ENCODE data around the gene SYT1. TPM values are rescaled to one million over a fixed set of nuclear protein-coding genes. Genes with fewer than 3 reads are reported as not detected.
"Not testable (repeated sequence)": the region's sequence is repeated elsewhere in the genome, so short reads cannot be mapped to it uniquely, and the experiment has no call there.

SYT1 gene
- polyA plus RNA-seq, 2 donors = 0.04 to 0.09 TPM

DNA sequence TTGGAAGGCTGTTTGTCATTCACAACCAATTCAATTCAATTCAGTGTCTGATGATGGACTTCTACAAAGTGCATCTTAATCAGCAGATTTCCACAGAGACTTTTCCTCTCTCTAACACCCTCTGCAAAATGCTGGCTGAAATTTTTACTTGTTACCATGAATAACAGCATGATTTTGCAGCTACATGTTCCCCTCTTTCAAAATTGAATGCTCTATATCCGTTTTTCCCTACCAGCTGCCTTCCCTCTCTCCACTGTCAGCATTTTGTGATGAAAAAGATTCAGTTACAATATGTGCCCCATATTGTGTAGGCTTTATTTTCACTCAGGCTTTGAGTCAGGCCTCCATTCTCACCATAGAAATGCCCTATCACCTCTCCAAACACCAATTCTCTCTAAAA, 334.6 kb downstream of the SYT1 start:
- no peaks in the 10 kb centered on the region for H3K9me3 ChIP-seq (ENCODE audit: control insufficient read depth in 2 of 2, insufficient read depth in 1 of 2, low read depth in 1 of 2, low read length in 1 of 2)
- no peaks in the 10 kb centered on the region for H3K36me3 ChIP-seq (ENCODE audit: control insufficient read depth in 2 of 2, insufficient read depth in 2 of 2, low read length in 1 of 2)
- 39 to 57% methylated on average over 1 of the region's 1 CpG for WGBS, 2 donors
- no peak overlapping the region for H3K4me3 ChIP-seq (ENCODE audit: low read depth in 1 of 2, low read length in 2 of 2)
- no peaks in the 10 kb centered on the region for H3K4me1 ChIP-seq (ENCODE audit: control insufficient read depth in 2 of 2, insufficient read depth in 2 of 2, low read length in 1 of 2)
- no peaks in the 10 kb centered on the region for H3K27me3 ChIP-seq (ENCODE audit: control insufficient read depth in 1 of 2, insufficient read depth in 2 of 2, low read length in 2 of 2)
- no peak overlapping the region for H3K27ac ChIP-seq (ENCODE audit: low read depth in 2 of 2, low read length in 1 of 2)

DNA sequence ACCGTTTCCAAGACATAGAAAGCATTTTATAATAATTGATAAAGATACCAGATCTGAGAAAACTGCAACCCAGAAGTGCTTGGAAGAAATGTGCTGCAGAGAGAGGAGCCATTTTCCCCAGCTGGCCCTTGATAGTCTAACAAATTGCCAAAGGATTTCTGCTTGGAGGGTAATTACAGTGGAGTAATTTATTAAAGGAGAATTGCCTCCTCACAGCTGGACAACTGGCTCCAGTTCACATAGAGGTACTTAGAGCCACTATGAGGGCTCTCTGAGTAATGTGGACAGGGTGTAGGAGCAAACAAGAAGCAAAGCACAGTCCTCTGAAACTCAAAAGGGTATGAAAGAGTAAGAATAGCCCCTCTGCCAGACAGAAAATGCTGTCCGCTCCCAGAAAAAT, 335.6 kb downstream of the SYT1 start:
- 80 to 83% methylated on average over 2 of the region's 2 CpGs for WGBS, 2 donors
- Histone ChIP-seq H3K9me3 (ENCODE audit: control insufficient read depth in 2 of 2, insufficient read depth in 1 of 2, low read depth in 1 of 2, low read length in 1 of 2) (no peaks in the 10 kb centered on the region), H3K36me3 (ENCODE audit: control insufficient read depth in 2 of 2, insufficient read depth in 2 of 2, low read length in 1 of 2) (no peaks in the 10 kb centered on the region), H3K27ac (ENCODE audit: low read depth in 2 of 2, low read length in 1 of 2) (no peak overlapping the region), H3K27me3 (ENCODE audit: control insufficient read depth in 1 of 2, insufficient read depth in 2 of 2, low read length in 2 of 2) (no peaks in the 10 kb centered on the region), H3K4me1 (ENCODE audit: control insufficient read depth in 2 of 2, insufficient read depth in 2 of 2, low read length in 1 of 2) (no peaks in the 10 kb centered on the region), H3K4me3 (ENCODE audit: low read depth in 1 of 2, low read length in 2 of 2) (no peak overlapping the region)

DNA sequence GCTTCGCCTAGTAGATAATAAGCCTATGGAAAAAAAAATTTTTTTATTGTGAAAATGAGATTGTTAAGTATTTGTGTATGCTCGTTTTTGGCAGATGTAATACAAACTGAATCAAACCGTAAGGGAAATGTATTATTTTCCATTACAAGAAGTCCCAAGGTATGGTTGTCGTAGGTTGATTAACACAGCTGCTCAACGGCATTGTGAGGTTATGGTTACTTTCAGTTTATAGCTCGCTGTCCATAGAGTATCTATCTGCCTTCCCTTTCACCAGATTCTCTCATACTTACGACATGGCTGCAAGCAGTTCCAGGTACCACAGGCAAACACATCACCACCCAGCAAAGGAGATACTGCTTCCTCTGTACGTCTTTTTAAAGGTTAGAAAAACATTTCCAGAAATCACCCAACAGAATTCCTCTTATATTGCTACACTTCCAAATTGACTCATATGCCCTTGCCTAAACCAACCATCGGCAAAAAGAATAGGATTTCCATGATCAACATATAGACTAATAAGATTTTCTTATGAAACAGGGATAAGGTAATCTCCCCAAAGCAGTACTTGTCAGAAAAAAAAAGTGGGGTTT, 338.6 kb downstream of the SYT1 start:
- WGBS, 2 donors = 87 to 88% methylated on average over 9 of the region's 9 CpGs
- H3K27ac ChIP-seq (ENCODE audit: low read depth in 2 of 2, low read length in 1 of 2) = no peak overlapping the region
- H3K36me3 ChIP-seq (ENCODE audit: control insufficient read depth in 2 of 2, insufficient read depth in 2 of 2, low read length in 1 of 2) = no peaks in the 10 kb centered on the region
- H3K4me1 ChIP-seq (ENCODE audit: control insufficient read depth in 2 of 2, insufficient read depth in 2 of 2, low read length in 1 of 2) = no peaks in the 10 kb centered on the region
- H3K27me3 ChIP-seq (ENCODE audit: control insufficient read depth in 1 of 2, insufficient read depth in 2 of 2, low read length in 2 of 2) = no peaks in the 10 kb centered on the region
- H3K4me3 ChIP-seq (ENCODE audit: low read depth in 1 of 2, low read length in 2 of 2) = no peak overlapping the region
- H3K9me3 ChIP-seq (ENCODE audit: control insufficient read depth in 2 of 2, insufficient read depth in 1 of 2, low read depth in 1 of 2, low read length in 1 of 2) = no peaks in the 10 kb centered on the region

DNA sequence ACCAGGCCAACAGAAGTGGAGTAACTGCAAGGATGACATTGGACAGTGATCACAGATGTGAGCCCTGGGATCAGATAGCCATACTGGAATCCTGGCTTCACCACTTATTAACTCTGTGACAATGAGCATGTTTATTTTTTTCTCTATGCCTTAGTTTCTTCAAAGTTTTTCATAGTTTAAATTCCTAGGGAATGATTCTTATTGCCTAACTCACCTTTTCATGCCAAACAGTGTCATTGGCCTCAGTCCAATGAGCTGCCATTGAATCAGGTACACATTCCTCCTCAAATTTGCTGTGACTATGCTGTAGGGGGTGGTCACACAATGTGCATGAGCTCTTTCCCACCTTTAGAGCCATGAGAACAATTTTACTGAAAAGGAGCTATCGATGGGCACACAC, 342.3 kb downstream of the SYT1 start:
- no peak overlapping the region for H3K4me3 ChIP-seq (ENCODE audit: low read depth in 1 of 2, low read length in 2 of 2)
- H3K27me3 ChIP-seq (ENCODE audit: control insufficient read depth in 1 of 2, insufficient read depth in 2 of 2, low read length in 2 of 2) = no peaks in the 10 kb centered on the region
- no peaks in the 10 kb centered on the region for H3K36me3 ChIP-seq (ENCODE audit: control insufficient read depth in 2 of 2, insufficient read depth in 2 of 2, low read length in 1 of 2)
- H3K4me1 ChIP-seq (ENCODE audit: control insufficient read depth in 2 of 2, insufficient read depth in 2 of 2, low read length in 1 of 2) = no peaks in the 10 kb centered on the region
- no peak overlapping the region for H3K27ac ChIP-seq (ENCODE audit: low read depth in 2 of 2, low read length in 1 of 2)
- WGBS, 2 donors = 88 to 90% methylated on average over 1 of the region's 1 CpG
- H3K9me3 ChIP-seq (ENCODE audit: control insufficient read depth in 2 of 2, insufficient read depth in 1 of 2, low read depth in 1 of 2, low read length in 1 of 2) = no peaks in the 10 kb centered on the region

DNA sequence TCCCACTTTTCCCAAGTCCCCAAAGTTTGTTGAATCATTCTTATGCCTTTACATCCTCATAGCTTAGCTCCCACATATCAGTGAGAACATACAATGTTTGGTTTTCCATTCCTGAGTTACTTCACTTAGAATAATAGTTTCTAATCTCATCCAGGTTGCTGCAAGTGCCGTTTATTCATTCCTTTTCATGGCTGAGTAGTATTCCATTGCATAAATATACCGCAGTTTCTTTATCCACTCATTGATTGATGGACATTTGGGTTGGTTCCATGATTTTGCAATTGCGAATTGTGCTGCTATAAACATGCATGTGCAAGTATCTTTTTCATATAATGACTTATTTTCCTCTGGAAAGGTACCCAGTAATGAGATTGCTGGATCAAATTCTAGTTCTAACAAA, 345.8 kb downstream of the SYT1 start:
- WGBS, 2 donors = 85 to 87% methylated on average over 3 of the region's 3 CpGs
- H3K9me3 ChIP-seq (ENCODE audit: control insufficient read depth in 2 of 2, insufficient read depth in 1 of 2, low read depth in 1 of 2, low read length in 1 of 2); H3K36me3 ChIP-seq (ENCODE audit: control insufficient read depth in 2 of 2, insufficient read depth in 2 of 2, low read length in 1 of 2); H3K4me3 ChIP-seq (ENCODE audit: low read depth in 1 of 2, low read length in 2 of 2); H3K27me3 ChIP-seq (ENCODE audit: control insufficient read depth in 1 of 2, insufficient read depth in 2 of 2, low read length in 2 of 2); H3K27ac ChIP-seq (ENCODE audit: low read depth in 2 of 2, low read length in 1 of 2); H3K4me1 ChIP-seq (ENCODE audit: control insufficient read depth in 2 of 2, insufficient read depth in 2 of 2, low read length in 1 of 2): not testable (repeated sequence)

DNA sequence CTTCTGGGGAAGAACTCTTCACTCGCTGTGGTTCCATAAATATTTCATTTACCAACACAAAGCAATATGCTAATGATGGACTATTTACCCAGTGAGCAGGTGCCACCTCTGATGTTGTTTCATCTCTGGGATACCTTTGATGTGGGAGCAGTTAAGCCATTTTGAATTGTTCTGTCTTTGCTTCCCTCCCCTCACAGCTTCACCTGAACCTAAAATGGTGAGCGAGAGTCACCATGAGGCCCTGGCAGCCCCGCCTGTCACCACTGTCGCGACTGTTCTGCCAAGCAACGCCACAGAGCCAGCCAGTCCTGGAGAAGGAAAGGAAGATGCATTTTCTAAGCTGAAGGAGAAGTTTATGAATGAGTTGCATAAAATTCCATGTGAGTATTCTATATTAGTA, 352.7 kb downstream of the SYT1 start:
- Histone ChIP-seq H3K4me1 (ENCODE audit: control insufficient read depth in 2 of 2, insufficient read depth in 2 of 2, low read length in 1 of 2) (no peaks in the 10 kb centered on the region), H3K27ac (ENCODE audit: low read depth in 2 of 2, low read length in 1 of 2) (no peak overlapping the region), H3K27me3 (ENCODE audit: control insufficient read depth in 1 of 2, insufficient read depth in 2 of 2, low read length in 2 of 2) (no peaks in the 10 kb centered on the region), H3K36me3 (ENCODE audit: control insufficient read depth in 2 of 2, insufficient read depth in 2 of 2, low read length in 1 of 2) (no peaks in the 10 kb centered on the region), H3K9me3 (ENCODE audit: control insufficient read depth in 2 of 2, insufficient read depth in 1 of 2, low read depth in 1 of 2, low read length in 1 of 2) (no peaks in the 10 kb centered on the region), H3K4me3 (ENCODE audit: low read depth in 1 of 2, low read length in 2 of 2) (no peak overlapping the region)
- 63 to 69% methylated on average over 6 of the region's 6 CpGs for WGBS, 2 donors

DNA sequence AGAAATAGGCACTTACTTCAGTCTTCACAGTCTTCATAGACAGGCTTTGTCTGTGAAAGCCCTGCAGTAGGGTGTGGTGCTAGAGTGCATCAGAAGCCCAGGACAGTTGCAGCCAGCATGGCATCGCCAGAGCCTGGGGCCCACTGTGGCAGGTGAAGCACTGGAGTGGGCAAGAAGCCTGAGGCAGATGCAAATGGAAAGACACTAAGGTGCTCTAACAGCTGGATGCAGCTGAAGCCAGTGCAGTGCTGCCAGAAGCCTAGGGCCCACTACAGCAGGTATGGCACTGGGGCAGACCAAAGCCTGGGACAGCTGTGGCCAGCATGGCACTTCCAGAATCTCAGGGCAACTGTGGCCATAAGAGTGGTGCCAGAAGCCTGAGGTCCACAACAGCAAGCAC, 358.6 kb downstream of the SYT1 start:
- H3K36me3 ChIP-seq (ENCODE audit: control insufficient read depth in 2 of 2, insufficient read depth in 2 of 2, low read length in 1 of 2) = no peaks in the 10 kb centered on the region
- H3K4me3 ChIP-seq (ENCODE audit: low read depth in 1 of 2, low read length in 2 of 2) = no peak overlapping the region
- H3K27me3 ChIP-seq (ENCODE audit: control insufficient read depth in 1 of 2, insufficient read depth in 2 of 2, low read length in 2 of 2) = no peaks in the 10 kb centered on the region
- 86 to 89% methylated on average over 1 of the region's 1 CpG for WGBS, 2 donors
- H3K9me3 ChIP-seq (ENCODE audit: control insufficient read depth in 2 of 2, insufficient read depth in 1 of 2, low read depth in 1 of 2, low read length in 1 of 2) = peaks cover 7% of the 10 kb centered on the region in 2 donors
- no peak overlapping the region for H3K27ac ChIP-seq (ENCODE audit: low read depth in 2 of 2, low read length in 1 of 2)
- H3K4me1 ChIP-seq (ENCODE audit: control insufficient read depth in 2 of 2, insufficient read depth in 2 of 2, low read length in 1 of 2) = no peaks in the 10 kb centered on the region

DNA sequence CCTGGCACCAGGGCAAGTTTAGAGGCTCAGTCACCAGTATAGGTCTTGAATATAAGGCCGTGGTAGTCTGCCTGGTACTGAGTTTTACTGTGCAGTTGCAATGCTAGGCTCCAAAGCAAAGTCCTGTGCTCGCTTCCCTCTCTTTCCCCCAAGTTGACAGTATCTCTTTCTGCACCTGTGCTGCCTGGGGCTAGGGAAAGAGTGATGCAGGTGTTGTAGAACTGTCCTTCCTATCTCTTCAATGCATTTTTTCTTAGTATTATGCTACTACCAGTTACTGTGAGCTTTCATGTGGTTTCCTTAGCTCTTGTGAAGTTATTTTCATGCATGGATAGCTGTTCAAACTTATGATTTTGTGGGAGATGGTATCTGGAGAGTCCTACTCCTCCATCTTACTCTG, 359.2 kb downstream of the SYT1 start:
- H3K27ac ChIP-seq (ENCODE audit: low read depth in 2 of 2, low read length in 1 of 2) = no peak overlapping the region
- no peaks in the 10 kb centered on the region for H3K36me3 ChIP-seq (ENCODE audit: control insufficient read depth in 2 of 2, insufficient read depth in 2 of 2, low read length in 1 of 2)
- H3K4me1 ChIP-seq (ENCODE audit: control insufficient read depth in 2 of 2, insufficient read depth in 2 of 2, low read length in 1 of 2) = no peaks in the 10 kb centered on the region
- H3K9me3 ChIP-seq (ENCODE audit: control insufficient read depth in 2 of 2, insufficient read depth in 1 of 2, low read depth in 1 of 2, low read length in 1 of 2) = peaks cover 7% of the 10 kb centered on the region in 2 donors
- no peaks in the 10 kb centered on the region for H3K27me3 ChIP-seq (ENCODE audit: control insufficient read depth in 1 of 2, insufficient read depth in 2 of 2, low read length in 2 of 2)
- H3K4me3 ChIP-seq (ENCODE audit: low read depth in 1 of 2, low read length in 2 of 2) = no peak overlapping the region
- WGBS, 2 donors = 74 to 81% methylated on average over 2 of the region's 2 CpGs

DNA sequence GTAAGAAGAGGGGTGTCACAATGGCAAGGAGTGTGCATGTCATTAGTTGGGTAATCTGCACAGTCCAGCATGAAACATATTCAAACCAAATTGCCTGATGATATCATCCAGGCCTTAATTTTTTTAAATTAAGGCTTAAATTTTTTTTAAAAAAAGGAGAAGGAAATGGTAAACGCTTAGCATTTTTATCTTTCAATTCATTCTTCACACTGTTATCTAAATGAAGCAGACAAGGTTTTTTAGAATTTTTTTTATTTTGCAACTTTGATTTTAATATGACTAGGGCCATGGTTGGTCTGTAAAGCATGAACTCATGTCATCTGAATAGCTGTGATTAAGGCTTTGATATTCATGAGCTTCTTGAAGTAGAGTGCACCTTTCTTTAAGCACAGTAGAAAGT, 362.5 kb downstream of the SYT1 start:
- Histone ChIP-seq H3K4me1 (ENCODE audit: control insufficient read depth in 2 of 2, insufficient read depth in 2 of 2, low read length in 1 of 2) (no peaks in the 10 kb centered on the region), H3K27me3 (ENCODE audit: control insufficient read depth in 1 of 2, insufficient read depth in 2 of 2, low read length in 2 of 2) (no peaks in the 10 kb centered on the region), H3K9me3 (ENCODE audit: control insufficient read depth in 2 of 2, insufficient read depth in 1 of 2, low read depth in 1 of 2, low read length in 1 of 2) (peaks cover 7% of the 10 kb centered on the region in 2 donors), H3K27ac (ENCODE audit: low read depth in 2 of 2, low read length in 1 of 2) (no peak overlapping the region), H3K4me3 (ENCODE audit: low read depth in 1 of 2, low read length in 2 of 2) (no peak overlapping the region), H3K36me3 (ENCODE audit: control insufficient read depth in 2 of 2, insufficient read depth in 2 of 2, low read length in 1 of 2) (no peaks in the 10 kb centered on the region)
- 76 to 83% methylated on average over 1 of the region's 1 CpG for WGBS, 2 donors

DNA sequence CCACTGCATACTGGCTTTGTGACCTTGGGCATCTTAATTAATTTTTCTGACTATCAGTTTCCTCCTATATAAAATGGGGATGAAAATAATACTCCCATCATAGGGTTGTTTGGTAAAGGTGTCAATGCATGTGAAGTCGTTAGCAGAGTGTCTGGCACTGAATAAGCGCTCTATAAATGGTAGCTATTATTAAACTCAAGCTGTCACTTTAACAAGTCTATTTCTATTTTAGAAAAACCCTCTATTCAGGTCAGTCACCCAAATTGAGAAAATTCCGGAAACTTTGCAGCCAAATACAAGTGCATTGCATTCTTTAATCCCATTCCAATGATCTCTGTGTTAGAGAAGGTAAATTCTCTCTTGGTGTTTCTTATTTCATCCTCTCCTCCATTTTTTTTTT, 363.1 kb downstream of the SYT1 start:
- Histone ChIP-seq H3K9me3 (ENCODE audit: control insufficient read depth in 2 of 2, insufficient read depth in 1 of 2, low read depth in 1 of 2, low read length in 1 of 2) (peaks cover 7% of the 10 kb centered on the region in 2 donors), H3K36me3 (ENCODE audit: control insufficient read depth in 2 of 2, insufficient read depth in 2 of 2, low read length in 1 of 2) (no peaks in the 10 kb centered on the region), H3K27me3 (ENCODE audit: control insufficient read depth in 1 of 2, insufficient read depth in 2 of 2, low read length in 2 of 2) (no peaks in the 10 kb centered on the region), H3K27ac (ENCODE audit: low read depth in 2 of 2, low read length in 1 of 2) (no peak overlapping the region), H3K4me1 (ENCODE audit: control insufficient read depth in 2 of 2, insufficient read depth in 2 of 2, low read length in 1 of 2) (no peaks in the 10 kb centered on the region), H3K4me3 (ENCODE audit: low read depth in 1 of 2, low read length in 2 of 2) (no peak overlapping the region)
- WGBS, 2 donors = 88 to 93% methylated on average over 3 of the region's 3 CpGs

All from esophagus (tissue), 2 donors.